ENCODE measurements around the gene HOXC4.

GRCh38 chr12:54053751-54054741 lies at the start of gene HOXC4:
- TF ChIP-seq CTCF (IDR thresholded peaks at IDR 0.05; ENCODE audit: low read depth, low read length) (no peak), EZH2phosphoT487 (IDR thresholded peaks at IDR 0.05; ENCODE audit: low read depth) (no peak)
